UCSD-AML1 (cell line): ENCODE results near the gene LIX1L.
A peak's percentile ranks its signal among the peaks of the same experiment; 100 is the strongest.

Experiments used
- DNase-seq: peaks from one replicate; lab custom pipeline; 2025; ENCODE audit not compliant: unreplicated experiment; lab: John Stamatoyannopoulos, UW

The LIX1L gene

DNA sequence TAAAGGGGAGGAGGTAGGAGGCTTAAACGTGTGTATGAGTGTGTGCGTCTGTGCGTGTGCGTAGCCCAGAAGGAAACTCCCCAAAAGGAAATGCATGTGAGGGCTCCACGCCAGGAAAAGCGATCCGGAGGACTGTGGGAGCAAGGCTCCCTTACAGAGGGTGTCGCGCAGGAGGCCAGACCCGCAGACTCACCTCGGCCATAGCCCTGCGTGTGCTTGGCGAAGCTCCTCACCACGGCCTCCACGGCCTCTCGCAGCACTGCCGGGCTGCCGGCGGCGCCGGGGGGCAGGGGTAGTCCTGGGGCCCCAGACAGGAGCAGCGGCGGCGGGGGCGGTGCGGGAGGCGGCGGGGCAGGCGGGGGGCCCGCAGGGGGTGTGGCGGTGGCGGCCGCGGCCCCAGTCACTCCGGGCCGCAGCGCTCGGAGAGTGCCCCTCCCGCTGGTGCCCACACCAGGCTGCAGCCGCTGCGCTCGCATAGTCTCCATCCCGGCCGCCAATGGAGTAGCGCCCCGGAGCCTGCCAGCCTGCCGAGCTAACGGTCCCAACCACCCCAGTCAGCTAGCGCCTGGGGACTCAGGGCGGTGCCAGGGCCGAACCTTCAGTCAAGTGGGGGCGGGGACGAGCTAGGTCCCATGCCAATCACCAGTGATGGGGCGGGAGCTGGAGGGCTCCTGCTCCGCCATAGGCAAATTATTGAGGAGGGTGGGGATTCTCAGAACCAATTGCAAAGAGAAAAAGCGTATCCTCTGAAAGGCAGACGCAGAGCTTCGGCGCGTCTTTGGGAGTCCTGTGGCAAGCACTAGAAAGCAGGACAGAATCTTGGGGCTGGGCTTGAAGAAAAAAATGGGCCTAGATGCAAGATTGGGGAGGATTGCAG, at the start of gene LIX1L:
TSS of gene LIX1L (minus strand) at position 575 of the 877 bp plus-strand sequence. CDS start at position 485, 90 bp downstream.
- DNase-seq: peak; percentile 94

DNA sequence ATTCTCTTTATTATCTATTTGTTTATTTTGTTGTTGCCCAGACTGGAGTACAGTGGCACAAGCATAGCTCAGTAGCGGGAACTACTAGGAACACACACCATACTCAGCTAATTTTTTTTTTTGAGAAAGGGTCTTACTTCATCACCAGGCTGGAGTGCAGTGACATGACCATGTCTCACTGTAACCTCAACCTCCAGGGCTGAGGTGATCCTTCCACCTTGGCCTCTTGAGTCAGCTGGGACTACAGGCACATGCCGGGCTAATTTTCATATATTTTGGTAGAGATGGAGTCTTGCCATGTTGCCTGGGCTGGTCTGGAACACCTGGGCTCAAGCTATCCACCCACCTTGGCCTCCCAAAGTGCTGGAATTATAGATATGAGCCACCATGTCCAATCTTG, 43.9 kb upstream of the LIX1L start:
- no peak for DNase-seq

DNA sequence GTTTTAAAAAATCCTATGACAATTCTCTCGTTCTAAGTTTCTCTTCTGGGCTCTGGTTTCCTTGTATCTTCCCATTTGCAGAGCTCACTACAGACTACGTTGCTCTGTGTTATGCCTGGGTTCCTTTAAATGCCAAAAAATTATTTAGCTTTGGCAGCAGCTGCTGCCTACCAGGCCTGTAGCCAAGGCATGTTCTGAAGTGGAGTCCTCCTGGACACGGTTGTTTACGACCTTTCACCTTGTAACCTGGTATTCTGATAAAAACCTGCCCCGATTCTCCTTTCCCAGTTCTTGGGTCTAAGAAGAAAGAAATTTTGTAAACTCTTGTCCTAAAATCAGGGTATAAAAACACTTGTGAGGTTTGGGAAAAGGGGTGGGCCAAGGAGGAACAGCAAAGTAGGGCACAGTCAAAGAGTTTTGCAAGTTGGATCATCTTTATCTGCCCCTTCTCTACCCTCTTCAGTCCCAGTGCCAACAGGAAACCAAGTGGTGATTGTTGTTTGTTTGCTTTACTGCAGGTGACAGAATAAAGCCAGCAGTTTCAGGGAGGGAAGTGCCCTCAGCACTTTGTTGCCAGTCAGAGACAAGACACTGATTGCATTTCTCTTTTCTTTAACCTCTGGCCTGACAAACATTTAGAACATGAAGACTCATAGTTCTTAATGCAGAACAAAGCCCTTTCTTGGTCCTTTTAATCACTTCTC, 41.7 kb upstream of the LIX1L start:
- DNase-seq: no peak

DNA sequence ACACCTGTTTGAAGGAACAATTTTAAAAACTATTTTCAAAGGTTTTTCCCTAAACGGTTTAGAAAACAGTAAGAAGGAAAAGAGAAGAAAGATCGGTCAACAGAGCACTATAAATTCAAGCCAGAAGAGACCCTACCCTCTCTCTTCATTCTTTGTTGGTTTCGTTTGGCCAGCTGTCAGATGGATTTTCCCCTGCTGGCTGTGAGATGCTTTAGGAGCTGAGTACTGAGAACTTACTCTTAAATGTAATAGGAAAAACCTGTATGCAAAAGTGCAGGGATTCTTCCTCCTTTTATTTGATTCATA, 39.9 kb upstream of the LIX1L start:
- no peak for DNase-seq

DNA sequence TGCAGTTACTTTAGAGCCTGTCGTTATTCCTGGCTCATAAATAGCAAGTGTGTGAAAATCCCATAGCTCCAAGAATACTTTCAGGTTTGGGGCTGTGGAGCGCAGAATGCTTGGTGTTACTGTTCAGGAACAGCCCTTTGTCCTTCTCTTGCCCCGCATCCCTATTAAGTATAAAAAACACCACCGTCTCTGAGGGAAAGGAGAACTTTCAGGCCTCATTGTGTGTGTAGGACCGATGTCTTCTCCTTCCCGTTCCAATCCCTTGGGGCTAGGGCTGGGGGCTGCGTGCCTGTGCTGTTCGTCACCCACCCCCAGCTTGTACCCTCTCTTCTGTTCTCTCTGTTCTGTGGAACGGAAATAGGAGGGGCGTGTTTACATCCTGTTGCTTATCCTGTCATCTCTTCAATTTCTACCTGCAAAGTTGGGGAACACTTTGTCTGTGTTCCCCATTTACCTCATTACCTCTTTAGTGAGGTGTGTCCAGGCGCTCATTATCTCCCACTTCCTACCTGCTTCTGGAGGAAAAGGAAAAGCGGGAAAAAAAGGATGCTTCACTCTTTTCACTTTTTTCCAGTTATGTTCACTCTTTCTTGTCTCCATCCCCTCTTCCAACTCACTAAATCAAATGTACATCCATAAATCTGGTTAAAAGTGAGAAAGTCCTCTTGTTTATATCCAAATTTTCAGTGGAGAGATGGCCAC, 39.4 kb upstream of the LIX1L start:
- peak; percentile 57 for DNase-seq

DNA sequence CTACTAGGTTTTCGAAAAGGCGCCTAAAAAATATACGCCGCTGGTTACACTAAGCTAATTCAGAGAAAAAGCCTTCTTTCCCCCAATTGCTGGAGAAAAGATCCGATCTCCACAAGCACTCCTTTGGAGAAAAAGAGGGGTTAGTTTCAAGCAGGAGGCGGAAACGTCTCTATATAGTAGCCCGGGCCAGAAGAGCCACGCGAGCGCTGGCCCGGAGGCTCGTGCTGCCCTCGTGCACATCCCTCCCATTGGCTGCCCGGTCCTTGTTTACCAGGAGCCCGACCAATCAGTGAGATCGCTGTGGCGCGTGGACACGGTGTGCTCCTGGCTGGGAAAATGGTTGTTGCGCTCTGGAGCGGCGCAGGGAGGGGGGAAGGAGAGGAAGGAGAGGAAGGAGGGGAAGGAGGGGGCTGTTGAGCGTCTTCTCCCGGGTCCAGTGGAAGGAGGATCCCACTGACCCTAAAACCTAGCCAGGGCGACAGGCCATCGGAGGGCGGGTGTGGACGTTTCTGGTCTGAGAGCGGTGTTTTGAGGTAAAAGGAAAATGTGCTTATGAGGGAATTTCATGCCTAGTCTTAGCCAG, 38.7 kb upstream of the LIX1L start, which contains the start of gene TXNIP:
TSS of gene TXNIP (minus strand) at position 147 of the 583 bp plus-strand sequence. CDS start 313 bp downstream, outside the sequence.
- DNase-seq: peak; percentile 98

DNA sequence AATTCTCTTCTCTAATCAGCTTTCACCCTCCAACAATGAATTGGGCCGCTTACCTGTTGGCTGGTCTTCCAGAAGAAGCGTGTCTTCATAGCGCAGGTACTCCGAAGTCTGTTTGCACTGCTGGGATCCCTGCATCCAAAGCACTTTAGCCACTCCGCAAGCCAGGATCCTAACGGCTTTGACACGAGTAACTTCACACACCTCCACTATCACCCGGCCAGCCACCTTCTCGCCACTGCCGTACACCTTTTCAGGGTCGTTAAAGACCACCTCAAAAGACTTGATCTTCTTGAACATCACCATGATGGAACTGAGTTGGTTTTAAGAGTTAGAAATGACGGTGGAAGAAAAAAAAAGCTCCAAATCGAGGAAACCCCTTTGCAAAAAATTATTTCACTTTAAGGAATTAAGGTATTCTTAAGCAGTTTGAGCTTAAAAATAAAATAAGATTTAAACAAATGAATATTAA, 38.2 kb upstream of the LIX1L start:
- DNase-seq: peak; percentile 24

DNA sequence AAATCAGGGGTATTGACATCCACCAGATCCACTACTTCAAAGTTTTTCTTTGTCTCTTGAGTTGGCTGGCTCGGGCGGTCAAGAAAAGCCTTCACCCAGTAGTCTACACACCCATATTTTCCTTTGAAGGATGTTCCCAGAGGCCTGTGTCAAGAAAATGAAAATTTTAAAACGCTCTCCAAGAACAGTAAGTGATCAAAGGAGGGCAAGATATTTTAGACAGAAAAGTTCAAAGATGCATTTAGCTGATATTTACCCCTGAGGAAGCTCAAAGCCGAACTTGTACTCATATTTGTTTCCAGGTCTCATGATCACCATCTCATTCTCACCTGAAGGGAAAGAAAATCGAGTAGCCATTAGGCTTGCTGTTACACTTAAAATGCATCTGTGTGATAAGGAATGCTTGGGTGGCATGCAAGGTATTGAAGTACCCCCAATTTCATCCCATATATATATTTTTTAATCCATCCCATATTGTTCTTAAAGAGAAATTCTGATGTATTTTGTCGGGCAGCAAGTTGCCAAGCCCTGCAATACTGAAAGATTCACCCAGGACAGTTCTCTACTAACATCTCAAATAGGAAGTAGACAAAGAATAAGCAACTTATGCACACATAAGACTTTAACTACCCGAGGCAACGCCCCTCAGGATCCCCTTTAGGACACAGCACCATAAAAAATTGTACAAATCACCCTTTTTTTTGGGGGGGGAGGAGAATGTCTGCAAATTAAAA, 37.5 kb upstream of the LIX1L start:
- DNase-seq: no peak

DNA sequence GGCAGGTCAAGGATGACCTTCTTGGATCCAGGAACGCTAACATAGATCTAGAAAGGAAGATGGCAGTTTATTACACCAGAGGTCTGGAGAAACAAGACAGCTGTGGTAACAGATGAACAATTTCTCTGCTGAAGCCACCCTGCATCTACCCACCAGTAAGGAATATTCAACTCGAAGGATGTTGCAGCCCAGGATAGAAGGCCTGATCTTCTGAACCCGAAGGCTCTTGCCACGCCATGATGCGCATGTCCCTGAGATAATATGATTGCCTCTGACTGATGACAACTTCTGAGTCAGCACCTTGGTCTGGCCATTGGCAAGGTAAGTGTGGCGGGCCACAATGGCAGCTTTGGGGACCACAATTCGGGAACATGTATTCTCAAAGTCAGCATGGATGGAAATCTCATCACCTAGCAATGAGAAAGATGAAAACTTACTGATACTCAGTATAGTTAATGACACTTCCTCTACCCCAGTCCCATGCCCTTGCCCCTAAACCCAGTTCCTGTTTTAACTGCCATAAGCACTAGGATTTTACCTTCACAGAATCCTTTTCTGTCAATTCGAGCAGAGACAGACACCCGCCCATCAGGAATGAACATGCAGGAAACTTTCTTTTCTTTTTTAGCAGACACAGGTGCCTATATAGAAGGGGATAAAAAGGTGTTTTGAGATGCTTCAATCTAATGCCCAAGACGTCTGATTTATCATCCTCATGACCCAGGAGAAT, 36.7 kb upstream of the LIX1L start:
- peak; percentile 18 for DNase-seq

DNA sequence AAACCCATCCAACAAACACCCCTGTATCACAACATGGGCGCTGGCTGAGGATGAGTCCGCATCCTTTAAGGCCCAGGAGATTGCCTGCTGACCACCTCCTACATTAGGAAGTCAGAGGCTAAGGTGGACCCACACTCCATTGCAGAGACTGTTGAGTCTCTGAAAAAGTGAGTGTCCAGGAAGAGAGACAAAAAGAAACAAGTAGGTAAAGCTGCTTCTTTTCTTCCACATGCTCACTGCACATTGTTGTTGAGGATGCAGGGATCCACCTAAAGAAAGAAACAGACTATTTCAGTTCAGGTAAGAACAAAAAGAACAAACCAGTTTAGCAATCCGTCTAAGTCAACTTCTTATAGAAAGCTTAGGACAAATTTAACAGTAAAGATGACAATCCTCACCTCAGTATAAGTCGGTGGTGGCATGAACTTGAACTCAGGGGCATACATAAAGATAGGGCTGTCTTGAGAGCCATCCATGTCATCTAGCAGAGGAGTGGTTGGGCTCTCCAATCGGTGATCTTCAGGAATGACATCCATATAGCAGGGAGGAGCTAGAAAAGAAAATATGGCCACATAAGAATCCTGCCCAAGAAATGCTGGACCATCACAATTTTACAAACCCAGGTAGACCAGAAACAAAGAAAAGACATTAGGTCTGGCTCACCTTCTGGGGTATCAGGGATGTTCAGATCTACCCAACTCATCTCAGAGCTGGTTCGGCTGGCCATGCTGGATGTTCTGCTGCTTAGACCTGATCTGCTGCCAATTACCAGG, 36.0 kb upstream of the LIX1L start:
- no peak for DNase-seq

DNA sequence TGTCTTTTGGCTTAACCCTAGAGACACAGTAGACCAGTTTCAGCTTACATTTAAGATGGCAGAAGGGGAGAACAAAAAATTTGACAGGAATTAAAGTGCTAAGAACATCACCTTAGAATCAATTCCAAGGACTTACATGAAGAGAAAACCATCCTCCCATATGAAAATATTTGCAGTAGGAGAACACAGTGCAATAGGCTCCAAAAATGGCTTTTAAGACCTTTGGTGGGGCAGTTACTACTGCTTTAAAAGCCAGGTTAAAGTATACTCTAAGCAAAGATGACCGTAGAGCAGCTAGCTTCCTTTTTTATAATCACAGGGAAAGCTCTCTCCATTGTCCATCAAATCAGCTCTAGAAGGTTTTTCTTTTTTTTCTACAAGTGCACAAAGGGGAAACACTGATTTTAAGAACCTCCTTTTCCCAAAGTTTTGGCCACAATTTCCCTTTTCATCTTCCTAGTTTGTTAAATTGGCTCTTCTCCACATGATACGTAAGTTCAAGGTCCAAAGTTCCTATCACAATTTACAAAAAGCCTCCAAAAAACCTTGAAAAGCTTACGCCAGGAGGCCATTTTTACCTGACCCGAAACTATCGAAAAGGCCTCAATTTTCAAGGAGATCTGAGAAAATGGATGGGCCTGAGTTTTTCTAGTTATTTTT, 35.3 kb upstream of the LIX1L start:
- DNase-seq: no peak

DNA sequence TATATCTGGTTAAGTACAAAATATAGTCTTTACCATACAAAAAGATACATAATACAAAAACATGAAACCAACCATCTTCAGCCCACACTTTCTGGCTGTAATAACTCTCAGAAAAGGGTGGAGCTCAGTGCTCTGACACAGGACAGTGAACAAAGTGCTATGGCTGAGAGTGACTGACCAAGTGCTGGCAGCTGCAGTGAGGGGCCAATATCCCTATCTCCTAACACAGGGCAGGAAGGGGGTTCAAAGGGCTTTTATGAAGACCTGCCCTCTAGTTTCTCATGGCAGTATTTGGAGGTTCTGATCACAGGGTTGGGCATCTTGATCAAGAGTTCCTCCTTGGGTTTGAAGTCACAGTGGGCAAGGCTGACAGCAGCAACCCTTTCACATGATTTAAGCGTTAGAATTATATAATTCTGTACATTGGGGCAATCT, 34.7 kb upstream of the LIX1L start:
- DNase-seq: no peak

DNA sequence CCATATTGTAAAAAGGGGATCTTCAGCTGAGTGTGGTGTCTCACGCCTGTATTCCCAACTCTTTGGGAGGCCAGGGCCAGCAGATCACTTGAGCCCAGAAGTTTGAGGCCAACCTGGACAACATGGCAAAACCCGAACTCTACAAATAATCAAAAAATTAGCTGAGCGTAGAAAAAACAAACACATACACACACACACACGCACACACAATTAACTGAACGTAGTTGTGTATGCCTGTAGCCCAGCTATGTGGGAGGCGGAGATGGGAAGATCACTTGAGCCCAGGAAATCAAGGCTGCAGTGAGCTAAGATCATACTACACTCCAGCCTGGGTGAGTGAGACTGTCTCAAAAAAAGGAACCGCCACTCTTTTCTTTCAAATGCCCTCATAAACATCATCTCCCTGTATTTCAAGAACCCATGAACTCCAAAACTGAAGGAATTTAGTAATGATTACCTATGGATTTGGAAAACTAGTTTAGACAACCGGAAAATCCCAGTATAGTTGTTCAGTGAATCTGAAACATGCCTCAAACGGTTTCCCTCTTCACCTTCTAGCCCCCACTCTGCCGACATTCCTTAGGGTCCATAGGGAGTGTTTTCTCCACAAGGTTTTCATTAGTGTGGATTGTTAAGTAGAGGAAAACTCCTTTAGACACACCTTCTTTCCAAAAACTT, 34.1 kb upstream of the LIX1L start:
- peak; percentile 43 for DNase-seq

DNA sequence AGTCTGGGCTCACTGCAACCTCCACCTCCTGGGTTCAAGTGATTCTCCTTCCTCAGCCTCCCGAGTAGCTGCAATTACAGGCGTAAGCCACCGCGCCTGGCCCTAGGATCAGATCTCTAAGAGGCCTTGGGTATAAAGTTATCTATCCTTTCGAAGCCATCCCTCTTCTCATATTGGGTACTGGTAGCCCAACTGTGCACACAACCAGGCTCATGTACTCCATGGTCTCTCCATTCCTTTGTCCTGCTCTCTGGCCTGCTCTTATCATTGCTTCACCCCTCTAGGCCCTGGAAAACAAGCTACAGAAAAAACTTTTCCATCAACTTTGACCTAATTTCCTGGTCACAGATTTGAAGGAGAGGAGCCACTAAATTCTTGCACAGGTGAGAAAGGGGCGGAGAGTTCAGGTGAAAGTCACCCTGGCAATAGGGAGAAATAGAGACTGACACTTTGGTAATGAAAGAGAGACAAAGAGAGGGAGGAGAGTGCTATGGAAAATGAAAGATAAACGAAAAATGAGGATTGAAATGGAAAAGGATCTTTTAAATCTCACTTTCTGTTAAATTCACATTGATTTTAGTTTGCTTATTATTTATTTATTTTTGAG, 32.5 kb upstream of the LIX1L start:
- DNase-seq: peak; percentile 33

DNA sequence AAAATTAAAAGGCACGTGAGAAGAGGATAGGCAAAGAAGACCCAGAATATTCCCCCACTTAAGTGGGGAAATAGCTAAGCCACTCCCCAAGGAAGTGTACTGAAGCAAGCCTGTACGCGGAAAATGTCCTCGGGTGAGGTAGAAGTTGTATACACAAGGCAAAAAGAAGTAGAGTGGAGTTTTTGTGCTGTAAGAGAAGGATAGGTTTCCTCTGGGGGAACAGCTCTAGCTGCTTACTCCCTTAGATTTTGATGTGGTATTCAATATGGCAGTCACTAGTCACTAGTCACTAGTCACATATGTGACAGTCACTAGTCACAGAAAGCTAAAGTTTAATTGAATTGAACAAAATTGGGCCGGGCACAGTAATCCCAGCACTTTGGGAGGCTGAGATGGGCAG, 31.0 kb upstream of the LIX1L start:
- no peak for DNase-seq

DNA sequence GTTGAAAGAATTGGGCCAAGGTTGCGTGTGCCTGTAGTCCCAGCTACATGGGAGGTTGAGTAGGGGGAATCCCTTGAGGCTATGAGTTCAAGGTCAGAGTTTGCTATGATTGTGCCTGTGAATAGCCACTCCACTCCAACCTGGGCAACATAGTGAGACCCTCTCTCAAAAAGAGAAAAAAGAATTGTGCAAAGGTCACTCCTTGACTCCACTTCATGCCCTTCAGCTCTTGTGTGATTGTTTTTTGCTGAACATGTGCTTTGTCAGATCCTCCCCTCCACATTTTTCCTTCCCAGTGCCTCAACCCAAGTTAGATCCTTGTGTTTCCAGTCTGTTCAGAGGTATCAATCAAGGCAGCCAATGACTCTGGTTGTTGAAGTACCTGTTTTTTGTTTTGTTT, 30.1 kb upstream of the LIX1L start:
- no peak for DNase-seq

DNA sequence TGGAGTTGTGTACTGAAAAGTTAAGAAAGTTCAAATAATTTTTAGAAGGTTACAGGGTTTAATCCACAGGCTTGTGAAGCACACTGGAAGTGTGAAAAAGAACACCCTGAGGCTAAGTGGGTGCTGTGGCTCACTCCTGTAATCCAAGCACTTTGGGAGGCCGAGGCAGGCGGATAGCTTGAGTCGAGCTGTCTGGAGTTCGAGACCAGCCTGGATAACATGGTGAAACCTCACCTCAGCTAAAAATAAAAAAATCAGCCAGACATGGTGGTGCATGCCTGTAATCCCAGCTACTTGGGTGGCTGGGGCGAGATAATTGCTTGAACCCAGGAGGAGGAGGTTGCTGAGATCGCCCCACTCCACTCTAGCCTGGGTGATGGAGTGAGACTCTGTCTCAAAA, 28.7 kb upstream of the LIX1L start:
- DNase-seq: no peak
